Body of pancreas (tissue), 4 donors: ENCODE results near the gene CCL26.

Source experiments
- POLR2A ChIP-seq, 3 donors: fragments of 450-650 bp; IDR thresholded peaks; one replicate each; pipeline ENCODE4 v1.6.1; 2016; ENCODE audit warnings: antibody characterized with exemption in 3 of 3, mild to moderate bottlenecking in 2 of 3
- TF ChIP-seq, protein P1 (sequence below), 7 experiments: fragments of 450-650 bp in 4 of 7; fragments of 200-600 bp in 3 of 7; sonication (generic) in 3 of 7; IDR thresholded peaks; one replicate each; pipeline ENCODE4 v1.5.1; 2016 to 2019; ENCODE audit warnings: antibody characterized with exemption in 7 of 7

GRCh38 chr7:75771224-75771623, 787 bp downstream of the CCL26 start:
- no peak for TF ChIP-seq POLR2A (IDR thresholded peaks at IDR 0.05)
- TF ChIP-seq, protein P1, sequence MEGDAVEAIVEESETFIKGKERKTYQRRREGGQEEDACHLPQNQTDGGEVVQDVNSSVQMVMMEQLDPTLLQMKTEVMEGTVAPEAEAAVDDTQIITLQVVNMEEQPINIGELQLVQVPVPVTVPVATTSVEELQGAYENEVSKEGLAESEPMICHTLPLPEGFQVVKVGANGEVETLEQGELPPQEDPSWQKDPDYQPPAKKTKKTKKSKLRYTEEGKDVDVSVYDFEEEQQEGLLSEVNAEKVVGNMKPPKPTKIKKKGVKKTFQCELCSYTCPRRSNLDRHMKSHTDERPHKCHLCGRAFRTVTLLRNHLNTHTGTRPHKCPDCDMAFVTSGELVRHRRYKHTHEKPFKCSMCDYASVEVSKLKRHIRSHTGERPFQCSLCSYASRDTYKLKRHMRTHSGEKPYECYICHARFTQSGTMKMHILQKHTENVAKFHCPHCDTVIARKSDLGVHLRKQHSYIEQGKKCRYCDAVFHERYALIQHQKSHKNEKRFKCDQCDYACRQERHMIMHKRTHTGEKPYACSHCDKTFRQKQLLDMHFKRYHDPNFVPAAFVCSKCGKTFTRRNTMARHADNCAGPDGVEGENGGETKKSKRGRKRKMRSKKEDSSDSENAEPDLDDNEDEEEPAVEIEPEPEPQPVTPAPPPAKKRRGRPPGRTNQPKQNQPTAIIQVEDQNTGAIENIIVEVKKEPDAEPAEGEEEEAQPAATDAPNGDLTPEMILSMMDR (IDR thresholded peaks at IDR 0.05): no peak
